GM23338 (cell line): ENCODE data around the gene KCTD17. TPM values are rescaled to one million over a fixed set of nuclear protein-coding genes. Genes with fewer than 3 reads are reported as not detected.

Experiments
- ATAC-seq: fragments of 200-7000 bp; cut with Tn5 transposase; 3 replicates; pipeline ENCODE4 v1.9.1; 2020
- DNase-seq: peaks from one replicate; pipeline ENCODE4 v3.0.0-alpha.2; 2015; ENCODE audit warnings: low spot score
- H2AFZ ChIP-seq: fragments of 200-600 bp; sonication (generic); 2 replicates; pipeline ENCODE4 v1.8.0; 2016; ENCODE audit warnings: antibody characterized with exemption, mild to moderate bottlenecking, moderate library complexity
- H3F3A ChIP-seq: fragments of 200-600 bp; sonication (generic); replicated peaks from 2 replicates; pipeline ENCODE4 v1.8.0; 2017; ENCODE audit warnings: antibody characterized with exemption, mixed run types, low read depth
- H3K27ac ChIP-seq: fragments of 200-600 bp; sonication (generic); 2 replicates; pipeline ENCODE4 v1.6.1; 2016; ENCODE audit warnings: low read depth
- H3K27me3 ChIP-seq: fragments of 200-600 bp; sonication (generic); 2 replicates; pipeline ENCODE4 v1.8.0; 2016; ENCODE audit warnings: mild to moderate bottlenecking, mixed run types, moderate library complexity; ENCODE audit not compliant: insufficient read depth
- H3K36me3 ChIP-seq: fragments of 200-600 bp; sonication (generic); 2 replicates; pipeline ENCODE4 v1.8.0; 2016; ENCODE audit warnings: mild to moderate bottlenecking; ENCODE audit not compliant: insufficient read depth
- H3K4me1 ChIP-seq: fragments of 200-600 bp; sonication (generic); 2 replicates; pipeline ENCODE4 v1.8.0; 2016; ENCODE audit warnings: mild to moderate bottlenecking, moderate library complexity; ENCODE audit not compliant: insufficient read depth
- H3K4me2 ChIP-seq: fragments of 200-600 bp; sonication (generic); 2 replicates; pipeline ENCODE4 v1.7.1; 2017; ENCODE audit warnings: mixed run types
- H3K4me3 ChIP-seq: fragments of 200-600 bp; sonication (generic); 2 replicates; pipeline ENCODE4 v1.6.1; 2016; ENCODE audit warnings: mixed run types
- H3K79me2 ChIP-seq: fragments of 200-600 bp; sonication (generic); replicated peaks from 2 replicates; pipeline ENCODE4 v1.8.0; 2017; ENCODE audit warnings: mild to moderate bottlenecking; ENCODE audit not compliant: insufficient read depth
- H3K9me2 ChIP-seq: fragments of 200-600 bp; sonication (generic); 2 replicates; pipeline ENCODE4 v1.8.0; 2017; ENCODE audit not compliant: insufficient read depth
- H4K20me1 ChIP-seq: fragments of 200-600 bp; sonication (generic); replicated peaks from 2 replicates; pipeline ENCODE4 v1.8.0; 2017; ENCODE audit warnings: mild to moderate bottlenecking; ENCODE audit not compliant: insufficient read depth
- H3K27ac Mint-ChIP-seq: 2 replicates; pipeline ENCODE4 v1.8.0; 2020; ENCODE audit warnings: inconsistent platforms, mild to moderate bottlenecking, moderate library complexity, mixed read lengths
- H3K27me3 Mint-ChIP-seq: 3 replicates; pipeline ENCODE4 v1.8.0; 2022; ENCODE audit warnings: low read depth, mild to moderate bottlenecking, moderate library complexity, mixed read lengths, inconsistent platforms; ENCODE audit not compliant: insufficient read depth, poor library complexity
- H3K36me3 Mint-ChIP-seq: 3 replicates; pipeline ENCODE4 v1.8.0; 2021; ENCODE audit warnings: low read depth, mild to moderate bottlenecking, inconsistent platforms, moderate library complexity, mixed read lengths
- H3K4me1 Mint-ChIP-seq: 3 replicates; pipeline ENCODE4 v1.8.0; 2020; ENCODE audit warnings: mild to moderate bottlenecking, inconsistent platforms, mixed read lengths
- H3K4me3 Mint-ChIP-seq: 3 replicates; pipeline ENCODE4 v1.8.0; 2021; ENCODE audit warnings: moderate library complexity, mild to moderate bottlenecking, inconsistent platforms, mixed read lengths
- H3K9me3 Mint-ChIP-seq: 3 replicates; pipeline ENCODE4 v1.8.0; 2020; ENCODE audit warnings: moderate library complexity, mild to moderate bottlenecking, inconsistent platforms, mixed read lengths
- CREB1 ChIP-seq: fragments of 250-450 bp; sonication (Bioruptor Pico); IDR thresholded peaks from 2 replicates; pipeline ENCODE4 v1.5.0; 2020; ENCODE audit warnings: low read depth, mild to moderate bottlenecking, moderate library complexity
- EZH2phosphoT487 ChIP-seq: fragments of 200-600 bp; sonication (generic); IDR thresholded peaks from one replicate; pipeline ENCODE4 v1.8.1; 2018; ENCODE audit warnings: antibody characterized with exemption; ENCODE audit not compliant: unreplicated experiment
- NANOG ChIP-seq: IDR thresholded peaks from 2 replicates; pipeline ENCODE4 v1.6.1; 2016; ENCODE audit warnings: antibody characterized with exemption, borderline replicate concordance
- POLR2AphosphoS5 ChIP-seq: IDR thresholded peaks from 2 replicates; pipeline ENCODE4 v1.6.1; 2016; ENCODE audit warnings: antibody characterized with exemption, low read depth
- ZNF114 ChIP-seq: fragments of 250-450 bp; sonication (Bioruptor Pico); IDR thresholded peaks from 2 replicates; pipeline ENCODE4 v1.5.0; 2020; ENCODE audit warnings: mild to moderate bottlenecking, moderate library complexity
- polyA plus RNA-seq: library from polyadenylated mRNA; unstranded; fragments of >200 nt; fragmentation: Nextera tagmentation; extraction: Ambion mirVana; gene quantifications from 2 replicates; pipeline ENCODE4 v1.2.1, GENCODE V29; 2016
- total RNA-seq: library from RNA; depleted of rRNA; stranded (reverse); fragments of >200 nt; shearing (Covaris generic); gene quantifications from 2 replicates; pipeline ENCODE4 v1.2.3, GENCODE V29; 2014
- TF ChIP-seq, protein P1 (sequence below): IDR thresholded peaks from 2 replicates; pipeline ENCODE4 v1.6.1; 2016; ENCODE audit warnings: antibody characterized with exemption
- TF ChIP-seq, protein P2 (sequence below): IDR thresholded peaks from one replicate; pipeline ENCODE4 v1.6.1; 2018; ENCODE audit warnings: antibody characterized with exemption; ENCODE audit not compliant: unreplicated experiment
- TF ChIP-seq, protein P3 (sequence below): fragments of 250-450 bp; sonication (Bioruptor Pico); IDR thresholded peaks from 2 replicates; pipeline ENCODE4 v1.5.0; 2020; ENCODE audit warnings: mild to moderate bottlenecking, moderate library complexity

KCTD17 gene
- total and polyA plus RNA-seq, 2 experiments from 2014 or later: 25.1 to 35.0 TPM

DNA sequence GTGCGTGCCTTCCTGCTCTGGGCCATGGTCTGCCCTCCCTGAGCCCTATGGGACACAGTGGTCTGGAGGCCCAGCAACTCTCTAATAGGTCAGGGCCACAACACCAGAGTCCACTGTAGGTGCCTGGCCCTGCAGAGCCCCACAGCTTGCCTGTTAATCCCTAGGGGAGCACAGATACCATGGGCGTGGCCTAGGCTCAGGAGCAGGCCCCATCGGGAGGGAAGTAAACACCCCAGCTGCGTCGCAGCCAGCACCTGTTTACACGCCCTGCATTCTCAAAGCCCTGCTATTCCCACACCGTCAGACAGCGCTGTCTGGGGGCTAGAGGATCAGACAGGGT, 2.5 kb downstream of the KCTD17 start:
- H3K4me2 ChIP-seq: no peak overlapping the region
- H3K4me1 Mint-ChIP-seq: peaks cover 6% of the 10 kb centered on the region
- no peak for TF ChIP-seq EZH2phosphoT487
- no peak for TF ChIP-seq CREB1 (CRISPR knock-in tag)
- TF ChIP-seq, protein P1, sequence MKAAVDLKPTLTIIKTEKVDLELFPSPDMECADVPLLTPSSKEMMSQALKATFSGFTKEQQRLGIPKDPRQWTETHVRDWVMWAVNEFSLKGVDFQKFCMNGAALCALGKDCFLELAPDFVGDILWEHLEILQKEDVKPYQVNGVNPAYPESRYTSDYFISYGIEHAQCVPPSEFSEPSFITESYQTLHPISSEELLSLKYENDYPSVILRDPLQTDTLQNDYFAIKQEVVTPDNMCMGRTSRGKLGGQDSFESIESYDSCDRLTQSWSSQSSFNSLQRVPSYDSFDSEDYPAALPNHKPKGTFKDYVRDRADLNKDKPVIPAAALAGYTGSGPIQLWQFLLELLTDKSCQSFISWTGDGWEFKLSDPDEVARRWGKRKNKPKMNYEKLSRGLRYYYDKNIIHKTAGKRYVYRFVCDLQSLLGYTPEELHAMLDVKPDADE: no peak
- TF ChIP-seq, protein P2, sequence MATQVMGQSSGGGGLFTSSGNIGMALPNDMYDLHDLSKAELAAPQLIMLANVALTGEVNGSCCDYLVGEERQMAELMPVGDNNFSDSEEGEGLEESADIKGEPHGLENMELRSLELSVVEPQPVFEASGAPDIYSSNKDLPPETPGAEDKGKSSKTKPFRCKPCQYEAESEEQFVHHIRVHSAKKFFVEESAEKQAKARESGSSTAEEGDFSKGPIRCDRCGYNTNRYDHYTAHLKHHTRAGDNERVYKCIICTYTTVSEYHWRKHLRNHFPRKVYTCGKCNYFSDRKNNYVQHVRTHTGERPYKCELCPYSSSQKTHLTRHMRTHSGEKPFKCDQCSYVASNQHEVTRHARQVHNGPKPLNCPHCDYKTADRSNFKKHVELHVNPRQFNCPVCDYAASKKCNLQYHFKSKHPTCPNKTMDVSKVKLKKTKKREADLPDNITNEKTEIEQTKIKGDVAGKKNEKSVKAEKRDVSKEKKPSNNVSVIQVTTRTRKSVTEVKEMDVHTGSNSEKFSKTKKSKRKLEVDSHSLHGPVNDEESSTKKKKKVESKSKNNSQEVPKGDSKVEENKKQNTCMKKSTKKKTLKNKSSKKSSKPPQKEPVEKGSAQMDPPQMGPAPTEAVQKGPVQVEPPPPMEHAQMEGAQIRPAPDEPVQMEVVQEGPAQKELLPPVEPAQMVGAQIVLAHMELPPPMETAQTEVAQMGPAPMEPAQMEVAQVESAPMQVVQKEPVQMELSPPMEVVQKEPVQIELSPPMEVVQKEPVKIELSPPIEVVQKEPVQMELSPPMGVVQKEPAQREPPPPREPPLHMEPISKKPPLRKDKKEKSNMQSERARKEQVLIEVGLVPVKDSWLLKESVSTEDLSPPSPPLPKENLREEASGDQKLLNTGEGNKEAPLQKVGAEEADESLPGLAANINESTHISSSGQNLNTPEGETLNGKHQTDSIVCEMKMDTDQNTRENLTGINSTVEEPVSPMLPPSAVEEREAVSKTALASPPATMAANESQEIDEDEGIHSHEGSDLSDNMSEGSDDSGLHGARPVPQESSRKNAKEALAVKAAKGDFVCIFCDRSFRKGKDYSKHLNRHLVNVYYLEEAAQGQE: no peak
- no peak for TF ChIP-seq NANOG
- TF ChIP-seq ZNF114 (CRISPR knock-in tag): no peak
- TF ChIP-seq POLR2AphosphoS5: no peak
- TF ChIP-seq, protein P3, sequence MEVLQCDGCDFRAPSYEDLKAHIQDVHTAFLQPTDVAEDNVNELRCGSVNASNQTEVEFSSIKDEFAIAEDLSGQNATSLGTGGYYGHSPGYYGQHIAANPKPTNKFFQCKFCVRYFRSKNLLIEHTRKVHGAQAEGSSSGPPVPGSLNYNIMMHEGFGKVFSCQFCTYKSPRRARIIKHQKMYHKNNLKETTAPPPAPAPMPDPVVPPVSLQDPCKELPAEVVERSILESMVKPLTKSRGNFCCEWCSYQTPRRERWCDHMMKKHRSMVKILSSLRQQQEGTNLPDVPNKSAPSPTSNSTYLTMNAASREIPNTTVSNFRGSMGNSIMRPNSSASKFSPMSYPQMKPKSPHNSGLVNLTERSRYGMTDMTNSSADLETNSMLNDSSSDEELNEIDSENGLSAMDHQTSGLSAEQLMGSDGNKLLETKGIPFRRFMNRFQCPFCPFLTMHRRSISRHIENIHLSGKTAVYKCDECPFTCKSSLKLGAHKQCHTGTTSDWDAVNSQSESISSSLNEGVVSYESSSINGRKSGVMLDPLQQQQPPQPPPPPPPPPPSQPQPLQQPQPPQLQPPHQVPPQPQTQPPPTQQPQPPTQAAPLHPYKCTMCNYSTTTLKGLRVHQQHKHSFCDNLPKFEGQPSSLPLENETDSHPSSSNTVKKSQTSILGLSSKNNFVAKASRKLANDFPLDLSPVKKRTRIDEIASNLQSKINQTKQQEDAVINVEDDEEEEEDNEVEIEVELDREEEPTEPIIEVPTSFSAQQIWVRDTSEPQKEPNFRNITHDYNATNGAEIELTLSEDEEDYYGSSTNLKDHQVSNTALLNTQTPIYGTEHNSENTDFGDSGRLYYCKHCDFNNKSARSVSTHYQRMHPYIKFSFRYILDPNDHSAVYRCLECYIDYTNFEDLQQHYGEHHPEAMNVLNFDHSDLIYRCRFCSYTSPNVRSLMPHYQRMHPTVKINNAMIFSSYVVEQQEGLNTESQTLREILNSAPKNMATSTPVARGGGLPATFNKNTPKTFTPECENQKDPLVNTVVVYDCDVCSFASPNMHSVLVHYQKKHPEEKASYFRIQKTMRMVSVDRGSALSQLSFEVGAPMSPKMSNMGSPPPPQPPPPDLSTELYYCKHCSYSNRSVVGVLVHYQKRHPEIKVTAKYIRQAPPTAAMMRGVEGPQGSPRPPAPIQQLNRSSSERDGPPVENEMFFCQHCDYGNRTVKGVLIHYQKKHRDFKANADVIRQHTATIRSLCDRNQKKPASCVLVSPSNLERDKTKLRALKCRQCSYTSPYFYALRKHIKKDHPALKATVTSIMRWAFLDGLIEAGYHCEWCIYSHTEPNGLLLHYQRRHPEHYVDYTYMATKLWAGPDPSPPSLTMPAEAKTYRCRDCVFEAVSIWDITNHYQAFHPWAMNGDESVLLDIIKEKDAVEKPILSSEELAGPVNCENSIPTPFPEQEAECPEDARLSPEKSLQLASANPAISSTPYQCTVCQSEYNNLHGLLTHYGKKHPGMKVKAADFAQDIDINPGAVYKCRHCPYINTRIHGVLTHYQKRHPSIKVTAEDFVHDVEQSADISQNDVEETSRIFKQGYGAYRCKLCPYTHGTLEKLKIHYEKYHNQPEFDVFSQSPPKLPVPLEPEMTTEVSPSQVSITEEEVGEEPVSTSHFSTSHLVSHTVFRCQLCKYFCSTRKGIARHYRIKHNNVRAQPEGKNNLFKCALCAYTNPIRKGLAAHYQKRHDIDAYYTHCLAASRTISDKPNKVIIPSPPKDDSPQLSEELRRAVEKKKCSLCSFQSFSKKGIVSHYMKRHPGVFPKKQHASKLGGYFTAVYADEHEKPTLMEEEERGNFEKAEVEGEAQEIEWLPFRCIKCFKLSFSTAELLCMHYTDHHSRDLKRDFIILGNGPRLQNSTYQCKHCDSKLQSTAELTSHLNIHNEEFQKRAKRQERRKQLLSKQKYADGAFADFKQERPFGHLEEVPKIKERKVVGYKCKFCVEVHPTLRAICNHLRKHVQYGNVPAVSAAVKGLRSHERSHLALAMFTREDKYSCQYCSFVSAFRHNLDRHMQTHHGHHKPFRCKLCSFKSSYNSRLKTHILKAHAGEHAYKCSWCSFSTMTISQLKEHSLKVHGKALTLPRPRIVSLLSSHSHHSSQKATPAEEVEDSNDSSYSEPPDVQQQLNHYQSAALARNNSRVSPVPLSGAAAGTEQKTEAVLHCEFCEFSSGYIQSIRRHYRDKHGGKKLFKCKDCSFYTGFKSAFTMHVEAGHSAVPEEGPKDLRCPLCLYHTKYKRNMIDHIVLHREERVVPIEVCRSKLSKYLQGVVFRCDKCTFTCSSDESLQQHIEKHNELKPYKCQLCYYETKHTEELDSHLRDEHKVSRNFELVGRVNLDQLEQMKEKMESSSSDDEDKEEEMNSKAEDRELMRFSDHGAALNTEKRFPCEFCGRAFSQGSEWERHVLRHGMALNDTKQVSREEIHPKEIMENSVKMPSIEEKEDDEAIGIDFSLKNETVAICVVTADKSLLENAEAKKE: no peak

More for the DNA sequence above, 2.5 kb downstream of the KCTD17 start:
- no peaks in the 10 kb centered on the region for H3K79me2 ChIP-seq
- no peaks in the 10 kb centered on the region for H3K9me3 Mint-ChIP-seq
- no peaks in the 10 kb centered on the region for H3K9me2 ChIP-seq
- peaks cover 14% of the 10 kb centered on the region; the same call in 2 of the 3 replicates for H3K36me3 Mint-ChIP-seq
- H3F3A ChIP-seq: no peaks in the 10 kb centered on the region
- DNase-seq (no peak), ATAC-seq (no peak)
- no peaks in the 10 kb centered on the region; the same call in 1 of the 2 replicates for H3K36me3 ChIP-seq
- 0 out of 2 replicates have a peak, but pooled peaks cover 8% of the 10 kb centered on the region for H4K20me1 ChIP-seq
- H3K27ac ChIP-seq: no peak overlapping the region
- peaks cover 3% of the 10 kb centered on the region; the same call in 1 of the 2 replicates for H3K4me1 ChIP-seq
- no peak overlapping the region for H3K27ac Mint-ChIP-seq
- peaks cover 4% of the 10 kb centered on the region; the same call in 1 of the 2 replicates for H3K27me3 ChIP-seq
- peaks cover 11% of the 10 kb centered on the region for H3K27me3 Mint-ChIP-seq
- H3K4me3 ChIP-seq: no peak overlapping the region
- H2AFZ ChIP-seq: no peak overlapping the region
- H3K4me3 Mint-ChIP-seq: no peak overlapping the region; the same call in 2 of the 3 replicates
